Stimulated activated CD8-positive, alpha-beta memory T cell treated with anti-CD3 and anti-CD28 coated beads, Interleukin-2, amount 100 ng/mL, for 1 hour (primary cell): ENCODE results near the gene MAST2.
"Not testable (repeated sequence)": the region's sequence is repeated elsewhere in the genome, so short reads cannot be mapped to it uniquely, and the experiment has no call there.

Experiments used
- DNase-seq, 2 donors: peaks; one replicate each; pipeline ENCODE4 v3.0.0-alpha.2; 2020; ENCODE audit warnings: low read depth in 2 of 2

MAST2 gene

DNA sequence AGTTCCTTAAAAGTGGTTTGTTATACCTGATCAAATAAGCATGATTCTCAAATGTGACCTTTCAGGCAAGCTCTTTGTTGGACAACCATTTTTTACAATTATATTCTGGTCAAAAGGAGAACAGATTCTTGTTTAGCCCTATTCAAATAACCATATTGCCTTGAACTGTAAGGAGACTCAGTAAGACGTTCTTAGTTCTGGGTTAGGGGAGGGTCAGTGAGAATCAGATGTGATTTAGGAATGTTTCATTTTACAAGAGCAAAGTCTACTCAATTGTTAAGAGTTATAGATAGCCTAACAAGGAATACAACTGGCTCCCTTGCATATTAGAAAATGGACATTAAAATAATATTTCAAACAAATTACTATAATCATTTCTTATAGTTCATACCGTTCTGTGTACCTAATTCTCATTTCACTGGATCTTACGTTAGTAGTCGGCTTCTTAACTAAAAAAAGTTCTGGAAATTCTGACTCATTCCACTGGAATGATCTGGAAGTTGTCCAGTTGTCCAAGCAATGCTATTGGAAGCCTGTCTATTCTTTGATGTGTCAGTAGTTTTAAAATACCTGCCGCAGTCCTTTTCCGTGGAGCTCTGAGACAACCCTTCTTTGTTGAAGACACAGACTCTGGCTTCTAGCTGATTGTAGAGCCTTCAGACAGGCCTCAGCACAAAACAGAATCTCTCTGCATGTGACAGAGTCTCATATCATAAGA lies 88.8 kb downstream of the MAST2 start:
- DNase-seq = no peak

DNA sequence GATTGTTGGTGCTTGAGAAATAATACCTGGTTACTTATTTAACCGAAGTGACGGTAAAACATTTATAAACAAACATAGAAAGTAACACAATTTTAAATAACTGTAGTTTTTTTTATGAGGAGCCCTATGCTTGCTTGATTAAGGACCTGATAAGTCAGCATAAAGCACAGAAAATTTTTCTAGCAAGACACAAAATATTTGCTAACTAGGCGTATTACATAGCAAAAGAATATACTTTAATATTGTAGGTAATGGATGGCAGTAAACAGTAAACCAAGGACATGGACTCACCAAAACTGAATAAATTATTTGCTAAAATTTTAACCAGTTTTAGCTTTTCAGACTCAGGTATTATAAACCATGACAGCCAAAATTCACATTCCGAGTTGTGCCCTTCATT lies 90.9 kb downstream of the MAST2 start:
- DNase-seq = no peak

DNA sequence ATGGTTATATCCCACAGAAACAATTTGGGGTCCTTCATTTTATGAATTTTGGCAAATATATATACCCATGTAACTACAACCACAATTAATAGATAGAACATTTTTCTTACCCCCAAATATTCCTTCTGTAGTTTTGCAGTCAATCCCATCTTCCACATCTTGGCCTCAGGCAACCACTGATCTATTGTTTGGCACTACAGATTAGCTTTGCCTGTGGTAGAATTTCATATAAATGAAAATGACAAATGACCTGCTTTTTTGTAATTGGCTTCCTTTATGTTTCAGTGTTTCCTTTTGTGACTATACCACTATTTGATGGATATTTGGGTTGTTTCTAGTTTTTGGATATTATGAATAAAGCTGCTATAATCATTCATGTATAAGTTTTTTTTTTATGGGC lies 91.5 kb downstream of the MAST2 start:
- no peak for DNase-seq

DNA sequence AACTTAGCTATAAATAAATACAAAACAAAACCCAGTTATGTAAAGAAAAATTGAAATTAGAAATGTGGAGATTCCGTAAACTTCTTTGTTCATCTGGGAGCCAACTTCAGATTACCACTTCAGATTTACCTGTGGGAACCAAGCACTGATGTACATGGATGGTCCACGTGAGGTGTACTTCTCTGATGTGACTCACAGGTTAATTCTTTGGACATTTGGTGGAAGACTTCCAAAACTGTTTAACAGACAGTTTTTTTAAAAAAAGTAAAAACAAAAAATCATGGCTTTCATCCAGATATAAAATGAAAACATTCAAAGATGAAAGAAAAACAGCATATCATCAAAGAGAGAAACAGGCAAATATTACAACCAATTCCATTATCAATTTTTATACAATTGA lies 92.0 kb downstream of the MAST2 start:
- no peak for DNase-seq

DNA sequence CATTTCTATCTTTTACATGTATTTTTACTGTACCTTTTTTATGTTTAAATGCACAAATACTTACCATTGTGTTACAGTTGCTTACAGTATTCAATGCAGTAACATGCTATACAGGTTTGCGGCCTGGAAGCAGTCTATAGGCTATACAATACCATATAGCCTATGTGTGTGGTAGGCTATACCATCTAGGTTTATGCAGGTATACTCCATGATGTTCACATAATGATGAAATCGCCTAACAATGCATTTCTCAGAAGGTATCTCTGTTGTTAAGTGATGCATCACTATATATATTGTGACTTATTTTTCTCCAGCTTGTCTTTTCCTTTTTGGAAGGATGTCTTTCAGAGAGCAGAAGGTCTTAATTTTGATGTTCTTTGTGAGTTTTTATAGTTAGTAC lies 103.5 kb downstream of the MAST2 start:
- no peak for DNase-seq

DNA sequence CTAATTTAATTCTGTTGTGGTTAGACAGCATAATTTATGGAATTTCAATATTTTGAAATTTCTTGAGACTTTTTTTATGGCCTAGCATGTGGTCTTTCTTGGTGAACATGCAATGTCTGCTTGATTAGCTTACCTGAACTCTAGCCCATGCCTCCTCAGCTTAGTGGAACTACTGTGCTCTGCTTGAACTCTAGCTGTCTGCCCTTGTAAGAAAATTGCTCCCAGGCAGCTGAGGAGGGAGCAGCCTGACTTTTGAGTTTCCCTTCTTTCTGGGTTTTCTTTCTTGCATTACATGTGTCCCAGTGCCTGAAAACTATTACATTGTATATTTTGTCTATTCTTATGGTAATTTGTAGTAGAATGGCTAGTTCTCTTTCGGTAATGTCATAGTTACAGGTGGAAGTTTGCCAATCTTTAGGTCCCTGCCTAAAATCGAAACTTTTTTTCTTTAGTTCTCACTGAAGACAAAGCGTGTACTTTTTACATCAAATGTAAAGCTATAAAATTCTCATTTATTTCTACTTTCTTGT lies 105.3 kb downstream of the MAST2 start:
- DNase-seq = no peak

DNA sequence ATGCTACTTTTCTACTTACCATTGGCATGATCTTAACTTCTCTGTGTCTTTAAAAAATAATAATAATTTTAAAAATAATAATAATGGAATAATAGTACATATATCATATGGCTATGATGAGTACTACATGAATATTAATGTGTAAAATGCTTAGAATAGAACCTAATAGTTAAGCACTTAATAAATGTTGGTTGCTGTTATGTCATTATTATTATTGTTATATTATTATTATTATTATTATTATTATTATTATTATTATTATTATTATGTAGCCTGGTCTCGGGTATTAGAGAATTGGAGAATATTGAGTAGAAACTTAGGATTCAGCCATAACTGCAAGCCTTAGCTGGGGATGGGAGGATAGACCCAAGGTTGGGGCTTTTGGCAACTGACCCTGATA lies 108.2 kb downstream of the MAST2 start:
- DNase-seq = no peak

DNA sequence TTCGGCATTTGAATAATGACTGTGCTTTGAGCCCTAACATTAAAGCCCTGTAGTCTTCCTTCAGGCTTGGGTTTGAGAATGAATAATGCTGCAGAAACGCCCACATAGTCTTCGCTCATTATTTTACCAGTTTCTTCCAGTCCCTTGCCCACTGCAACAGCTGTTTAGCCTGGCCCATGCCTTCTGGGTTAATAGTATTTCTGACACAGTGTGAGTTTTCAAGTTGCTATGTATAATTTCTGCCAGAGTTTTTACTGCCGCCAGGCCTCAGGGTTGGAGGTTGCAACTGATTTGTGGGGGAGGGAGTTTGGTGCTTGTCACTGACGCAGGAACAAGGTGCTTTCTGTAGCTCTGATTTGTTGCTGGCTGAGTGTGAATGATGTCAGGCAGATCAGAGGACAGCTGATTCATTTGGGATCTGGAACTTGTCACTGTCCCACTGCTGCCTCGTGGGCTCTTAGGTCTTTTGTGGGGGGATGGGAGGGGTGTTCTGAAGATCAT lies 109.8 kb downstream of the MAST2 start:
- no peak for DNase-seq

DNA sequence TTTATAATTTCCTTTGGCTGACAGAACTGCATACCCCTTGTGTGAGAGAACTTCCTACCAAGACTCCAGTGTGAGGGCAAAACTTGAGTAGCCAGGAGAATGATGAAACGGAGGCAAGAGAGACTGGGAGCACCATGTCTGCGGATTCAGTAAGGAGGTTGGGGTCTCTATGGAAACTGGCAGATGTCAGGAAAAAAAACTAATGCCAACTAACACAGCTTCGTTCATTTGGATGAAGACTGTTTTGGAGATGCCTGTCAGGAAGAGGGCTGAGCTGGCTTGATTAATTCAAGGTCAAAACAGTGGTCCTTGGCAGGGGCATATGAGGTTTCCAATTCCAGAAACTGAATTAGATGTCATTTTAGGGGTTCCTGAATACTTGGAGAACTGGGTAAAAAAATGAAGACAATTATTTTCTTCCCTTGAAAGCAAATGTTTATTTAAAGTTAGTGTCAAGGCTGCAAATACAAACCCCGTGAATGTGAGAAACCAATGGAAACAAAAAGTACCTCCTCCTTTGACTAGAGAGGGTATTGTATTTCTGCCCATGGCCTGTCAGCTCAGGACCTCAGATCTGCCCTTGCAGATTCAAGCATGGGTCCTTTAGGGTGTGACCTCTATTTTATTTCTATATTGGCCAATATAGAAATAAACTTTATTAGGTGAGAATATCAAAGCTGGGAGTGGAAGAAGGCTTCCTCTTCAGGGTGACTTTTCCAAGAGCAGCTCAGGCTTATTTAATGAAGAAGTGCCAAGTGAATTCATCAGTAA lies 110.5 kb downstream of the MAST2 start:
- DNase-seq = no peak

DNA sequence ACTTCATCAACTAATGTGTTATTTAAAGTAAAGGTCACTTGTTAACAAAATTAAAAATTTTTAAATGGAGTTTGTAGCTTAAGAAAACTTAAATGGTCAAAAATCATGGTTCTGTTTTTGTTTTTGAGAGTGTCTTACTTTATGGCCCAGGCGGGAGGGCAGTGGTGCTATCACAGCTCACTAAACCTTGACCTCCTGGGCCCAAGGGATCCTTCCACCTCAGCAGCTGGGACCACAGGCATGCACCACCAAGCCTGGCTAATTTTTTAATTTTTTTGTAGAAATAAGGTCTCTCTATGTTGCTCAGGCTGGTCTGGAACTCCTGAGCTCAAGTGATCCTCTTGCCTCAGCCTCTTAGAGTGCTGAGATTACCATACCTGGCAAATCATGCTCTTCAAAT lies 111.4 kb downstream of the MAST2 start:
- DNase-seq = no peak

DNA sequence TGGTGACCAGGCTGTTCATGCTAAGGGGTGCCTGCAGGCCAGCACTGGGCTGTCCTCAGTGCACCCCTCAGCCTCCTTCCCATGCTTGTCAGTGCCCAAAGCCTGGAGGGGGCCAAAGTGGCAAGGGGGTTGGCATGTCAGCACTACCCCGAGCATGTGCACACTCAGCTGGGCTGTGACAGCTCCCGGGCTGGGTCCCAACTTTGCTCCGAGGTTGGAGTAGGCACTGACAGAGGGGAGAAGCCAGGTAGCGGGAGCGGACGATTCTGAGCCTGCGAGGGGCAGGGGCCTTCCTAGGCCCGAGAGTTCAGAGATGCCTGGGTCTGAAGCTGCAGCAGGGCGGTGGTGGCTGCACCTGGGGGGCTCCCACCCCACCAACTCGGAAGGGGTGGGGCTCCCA lies 119.0 kb downstream of the MAST2 start:
- no peak for DNase-seq

DNA sequence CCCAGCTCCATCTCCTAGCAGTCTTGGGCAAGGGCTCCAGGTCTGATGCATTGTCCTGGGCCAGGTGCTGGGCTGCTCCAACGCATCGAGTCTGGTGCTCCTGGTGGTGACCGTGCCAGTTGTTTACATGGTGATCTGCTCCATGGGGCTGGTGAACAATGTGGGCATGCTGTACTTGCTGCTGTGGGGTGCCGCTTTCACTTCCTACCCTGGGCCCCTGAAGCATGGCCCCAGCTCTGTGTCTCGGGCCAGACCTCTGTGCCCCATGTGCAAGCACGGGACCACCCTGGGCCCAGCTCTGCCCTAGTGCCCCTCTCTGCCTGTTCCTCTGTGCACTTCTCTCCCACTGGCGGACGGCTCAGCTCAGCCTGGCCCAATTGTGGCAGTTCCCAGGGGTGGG lies 119.4 kb downstream of the MAST2 start:
- no peak for DNase-seq

DNA sequence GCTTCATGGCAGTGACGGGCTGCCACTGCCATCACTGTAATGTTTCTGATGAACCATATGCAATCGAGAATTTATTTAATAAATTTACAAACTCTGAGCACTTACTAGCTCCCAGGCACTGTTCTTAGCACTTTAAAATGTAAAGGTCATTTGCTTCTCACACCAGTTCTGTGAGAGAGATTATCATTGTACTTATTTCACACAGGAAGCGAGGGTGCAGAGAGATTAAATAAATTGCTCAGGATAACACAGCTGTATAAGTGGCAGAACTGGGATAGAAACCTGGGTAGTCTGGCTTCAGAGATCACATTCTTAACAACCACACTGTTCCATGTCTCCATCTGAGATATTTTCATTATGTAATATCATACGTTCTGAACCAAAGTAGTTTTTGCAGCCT lies 119.9 kb downstream of the MAST2 start:
- DNase-seq = no peak

DNA sequence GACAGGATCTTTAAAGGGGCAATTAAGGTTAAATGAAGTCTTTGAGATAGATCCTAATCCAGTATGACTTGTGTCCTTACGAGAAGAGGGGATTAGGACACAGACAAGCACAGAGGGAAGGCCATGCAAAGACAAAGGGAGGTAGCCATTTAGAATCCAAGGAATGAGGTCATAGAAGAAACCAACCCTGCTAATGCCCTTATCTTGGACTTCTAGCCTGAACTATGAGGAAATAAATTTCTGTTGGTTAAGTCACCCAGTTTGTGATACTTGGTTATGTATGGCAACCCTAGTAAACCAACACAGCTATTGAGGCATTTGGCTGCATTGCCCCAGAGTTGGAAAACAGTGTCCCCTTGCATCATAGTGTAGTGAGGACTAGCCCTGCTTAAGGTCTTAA lies 121.3 kb downstream of the MAST2 start:
- DNase-seq = no peak

DNA sequence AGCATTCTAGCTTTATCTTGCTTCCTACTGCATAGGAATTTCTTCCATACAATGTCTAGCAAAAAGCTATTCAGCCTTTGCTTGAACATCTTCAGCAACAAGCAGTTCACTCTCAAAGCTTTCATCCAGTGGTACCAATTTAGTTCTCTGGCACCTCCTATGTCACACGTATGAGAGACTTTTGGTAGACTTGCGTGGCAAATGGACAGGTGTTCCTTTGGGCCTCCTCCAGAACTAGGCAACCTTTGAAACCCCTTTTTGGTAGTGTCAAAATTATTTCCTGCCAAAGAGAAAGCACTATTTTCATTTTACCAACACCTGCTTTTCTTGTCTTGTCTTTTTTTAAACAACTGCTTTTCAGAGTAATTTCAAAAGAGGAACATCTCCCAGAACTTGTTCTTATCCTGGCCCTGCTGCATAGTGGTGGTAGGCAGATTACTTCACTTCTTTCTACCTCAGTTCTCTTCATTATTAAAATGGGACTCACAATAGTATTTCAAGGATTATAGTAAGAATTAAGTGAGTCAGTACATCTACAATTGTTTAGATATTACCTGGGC lies 122.4 kb downstream of the MAST2 start:
- DNase-seq = no peak

DNA sequence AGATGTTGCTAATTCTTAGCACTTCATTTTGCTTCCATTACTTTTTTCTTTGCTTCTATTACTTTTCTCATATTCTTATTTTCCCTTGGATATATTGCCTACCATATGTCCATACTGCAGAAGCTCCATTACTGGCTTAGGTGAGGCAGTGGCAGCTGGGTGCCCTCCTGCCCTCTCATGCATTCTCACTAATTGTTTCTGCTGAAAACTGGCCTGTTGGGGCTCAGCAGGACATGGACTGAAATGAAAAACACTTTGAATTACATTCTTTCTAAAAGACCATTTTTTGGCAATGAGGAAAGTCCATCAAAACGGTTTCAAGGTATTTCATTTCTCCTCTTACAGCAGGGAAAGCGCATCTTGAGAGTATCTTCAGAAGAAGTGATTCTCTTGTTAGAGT lies 122.9 kb downstream of the MAST2 start:
- DNase-seq = no peak

DNA sequence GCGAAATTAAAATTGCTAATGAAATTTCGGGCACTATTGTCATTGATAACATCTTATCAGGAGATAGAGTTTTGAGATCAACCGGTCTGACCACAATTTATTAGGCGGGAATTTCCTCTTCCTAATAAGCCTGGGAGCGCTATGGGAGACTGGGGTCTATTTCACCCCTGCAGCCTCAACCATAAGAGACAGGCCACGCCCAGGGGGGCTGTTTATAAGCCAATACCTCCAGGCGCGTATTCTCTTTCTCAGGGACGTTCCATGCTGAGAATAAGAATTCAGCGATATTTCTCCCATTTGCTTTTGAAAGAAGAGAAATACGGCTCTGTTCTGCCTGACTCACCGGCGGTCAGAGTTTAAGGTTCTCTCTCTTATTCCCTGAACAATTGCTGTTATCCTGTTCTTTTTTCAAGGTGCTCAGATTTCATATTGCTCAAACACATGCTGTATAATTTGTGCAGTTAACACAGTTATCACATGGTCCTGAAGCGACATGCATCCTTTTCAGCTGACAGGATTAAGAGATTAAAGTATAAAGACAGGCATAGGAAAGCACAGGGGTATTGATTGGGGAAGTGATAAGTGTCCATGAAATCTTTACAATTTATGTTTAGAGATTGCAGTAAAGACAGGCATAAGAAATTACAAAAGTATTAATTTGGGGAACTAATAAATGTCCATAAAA lies 124.0 kb downstream of the MAST2 start:
- DNase-seq = not testable (repeated sequence)

DNA sequence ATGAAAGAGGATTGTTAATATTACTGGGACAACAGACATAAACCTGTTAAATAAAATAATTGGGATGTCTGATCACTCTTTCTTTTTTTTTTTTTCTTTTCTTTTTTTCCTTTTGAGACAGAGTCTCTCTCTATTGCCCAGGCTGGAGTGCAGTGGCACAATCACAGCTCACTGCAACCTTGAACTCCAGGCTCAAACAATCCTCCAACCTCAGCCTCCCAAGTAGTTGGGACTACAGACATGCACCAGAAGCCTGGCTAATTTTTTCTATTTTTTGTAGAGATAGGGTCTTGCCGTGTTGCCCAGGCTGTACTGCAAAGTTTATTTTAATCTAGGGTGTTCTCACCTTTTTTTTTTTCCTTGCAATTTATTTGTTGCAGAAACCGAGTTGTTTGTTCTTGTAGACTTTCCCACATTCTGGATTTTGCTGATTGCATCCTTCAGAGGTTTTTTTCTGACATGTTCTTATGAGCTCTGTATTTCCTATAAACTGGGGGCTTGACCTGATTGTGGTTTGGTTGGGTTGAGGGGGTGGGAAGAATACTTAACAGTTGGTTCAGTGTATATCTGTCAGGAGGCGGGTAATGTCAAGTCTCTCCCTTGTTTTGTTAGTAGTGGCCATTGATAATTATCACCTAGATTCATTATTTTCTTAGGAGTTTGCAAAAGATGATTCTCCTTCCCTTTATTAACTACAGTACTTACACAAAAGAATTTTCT lies 125.2 kb downstream of the MAST2 start:
- DNase-seq = no peak

DNA sequence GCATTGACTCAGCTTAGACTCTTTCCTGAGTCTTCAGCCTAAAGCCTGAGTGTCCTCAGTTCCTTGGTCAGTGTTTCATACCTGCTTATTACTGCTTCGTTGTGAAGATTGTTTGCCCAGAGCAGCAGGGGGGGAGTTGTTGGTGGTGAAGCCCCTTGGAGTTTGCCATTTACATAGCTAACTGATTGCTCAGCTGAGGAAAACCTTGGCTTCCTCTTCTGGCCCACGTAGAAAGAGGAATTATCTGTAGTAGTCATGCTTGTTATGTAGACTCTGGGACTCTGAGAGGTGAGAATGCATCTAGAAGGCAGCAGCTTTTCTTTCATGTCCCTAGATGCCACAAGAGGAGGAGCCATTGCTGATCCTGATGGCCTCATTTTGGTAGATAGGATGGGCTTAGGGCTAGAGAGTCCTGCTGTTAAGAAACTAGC lies 125.9 kb downstream of the MAST2 start:
- no peak for DNase-seq

DNA sequence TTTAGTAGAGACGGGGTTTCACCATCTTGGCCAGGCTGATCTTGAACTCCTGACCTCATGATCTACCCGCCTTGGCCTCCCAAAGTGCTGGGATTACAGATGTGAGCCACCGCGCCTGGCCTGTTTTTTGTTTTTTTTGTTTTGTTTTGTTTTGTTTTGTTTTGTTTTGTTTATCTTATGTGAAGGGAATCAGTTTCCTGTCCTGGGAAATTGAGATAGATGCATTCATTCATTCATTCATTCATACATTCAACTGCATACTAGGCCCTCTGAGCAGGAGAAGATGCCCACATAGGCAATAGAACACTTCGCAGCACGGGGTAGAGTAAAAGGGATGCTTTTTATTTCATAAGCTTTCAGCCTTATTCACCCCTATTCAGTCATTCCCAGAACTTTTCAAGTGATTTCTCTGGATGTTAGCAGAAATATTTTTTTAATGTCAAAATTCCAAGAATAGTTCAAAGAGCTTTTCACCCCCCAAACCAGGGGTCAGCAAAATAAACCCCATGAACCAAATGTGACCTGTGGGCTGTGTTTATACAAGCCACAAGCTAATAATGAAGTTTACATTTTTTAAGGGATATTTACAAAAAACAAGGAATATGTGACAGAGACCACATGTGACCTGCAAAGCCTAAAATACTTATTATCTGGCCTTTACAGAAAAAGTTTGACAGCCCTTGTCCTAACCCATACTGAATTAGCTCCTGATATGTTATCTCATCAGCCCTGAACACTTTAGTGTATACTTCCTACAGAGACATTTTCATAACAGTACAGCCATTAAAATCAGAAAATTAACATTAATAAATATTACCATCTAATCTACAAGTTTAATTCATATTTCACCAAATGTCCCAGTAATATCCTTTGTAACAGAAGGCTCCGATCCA lies 127.1 kb downstream of the MAST2 start:
- no peak for DNase-seq
